NCI-H1048 (cell line): ENCODE measurements around the gene TBC1D4.

Source experiments
- DNase-seq: peaks from one replicate; lab custom pipeline; 2025; lab: John Stamatoyannopoulos, UW

Gene TBC1D4

DNA sequence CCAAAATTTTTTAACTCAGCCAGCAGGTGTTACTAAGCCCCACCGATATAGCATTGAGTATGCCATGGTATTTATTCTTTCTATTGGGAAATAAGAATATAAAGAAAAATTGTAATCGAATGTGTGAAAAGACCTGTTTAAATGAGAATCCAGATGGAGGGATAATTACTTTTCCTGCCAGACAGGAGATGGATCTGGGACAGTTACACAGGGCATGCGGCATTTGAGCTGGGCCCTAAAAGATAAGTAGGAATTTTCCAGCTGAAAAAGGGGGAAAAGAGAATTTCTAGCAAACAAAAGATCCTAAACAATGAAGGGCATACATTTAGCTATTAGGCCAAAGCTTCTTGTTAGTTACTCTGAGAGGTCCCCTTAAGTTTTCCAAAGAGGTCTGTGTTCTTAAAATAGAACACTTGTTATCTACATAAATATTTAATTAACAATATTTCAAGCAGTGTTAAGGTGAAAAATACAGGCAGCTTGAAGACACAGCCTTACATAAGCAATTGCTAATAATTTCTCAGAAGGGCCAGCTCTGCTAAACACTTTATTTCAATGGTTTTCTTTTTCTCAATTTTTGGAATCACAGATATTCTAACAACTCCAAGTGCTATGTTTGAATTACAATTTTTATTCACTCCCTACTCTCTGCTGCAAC lies 63.7 kb downstream of the TBC1D4 start:
- DNase-seq = no peak

DNA sequence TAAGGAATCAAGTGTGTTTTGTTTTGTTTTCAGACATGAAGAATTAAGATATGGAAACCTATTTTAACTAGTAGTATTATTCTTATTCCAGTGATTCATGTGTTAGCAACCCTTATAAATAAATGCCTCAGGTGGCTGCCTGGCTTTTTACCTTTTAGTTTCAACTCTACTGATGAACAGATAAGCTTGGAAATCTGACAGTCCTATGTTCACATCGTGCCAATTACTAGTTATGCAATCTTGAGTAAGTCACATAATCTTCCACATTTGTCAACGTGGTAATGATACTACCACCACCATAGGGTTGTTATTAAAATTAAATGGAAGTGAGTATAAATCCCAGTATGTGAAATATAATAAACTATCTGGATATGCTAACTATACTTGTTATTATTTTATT lies 64.3 kb downstream of the TBC1D4 start:
- no peak for DNase-seq

DNA sequence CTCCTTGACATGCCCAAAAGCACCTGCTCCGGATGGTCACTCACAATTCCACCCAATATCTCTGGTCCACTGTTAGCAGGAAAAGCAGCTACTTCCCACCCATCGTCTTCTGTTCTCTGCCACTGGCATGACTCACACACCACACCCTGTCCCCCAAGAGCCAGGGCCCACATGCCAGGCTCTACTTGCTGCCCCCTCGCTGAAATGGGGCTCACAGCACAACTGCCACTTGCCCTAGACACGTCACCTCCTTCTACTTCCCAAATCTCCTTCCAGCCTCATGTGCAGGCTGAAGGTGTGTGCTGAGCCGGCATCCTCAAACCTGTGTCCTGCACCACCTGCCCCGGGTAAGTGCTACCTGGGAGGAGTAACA lies 65.0 kb downstream of the TBC1D4 start:
- no peak for DNase-seq

DNA sequence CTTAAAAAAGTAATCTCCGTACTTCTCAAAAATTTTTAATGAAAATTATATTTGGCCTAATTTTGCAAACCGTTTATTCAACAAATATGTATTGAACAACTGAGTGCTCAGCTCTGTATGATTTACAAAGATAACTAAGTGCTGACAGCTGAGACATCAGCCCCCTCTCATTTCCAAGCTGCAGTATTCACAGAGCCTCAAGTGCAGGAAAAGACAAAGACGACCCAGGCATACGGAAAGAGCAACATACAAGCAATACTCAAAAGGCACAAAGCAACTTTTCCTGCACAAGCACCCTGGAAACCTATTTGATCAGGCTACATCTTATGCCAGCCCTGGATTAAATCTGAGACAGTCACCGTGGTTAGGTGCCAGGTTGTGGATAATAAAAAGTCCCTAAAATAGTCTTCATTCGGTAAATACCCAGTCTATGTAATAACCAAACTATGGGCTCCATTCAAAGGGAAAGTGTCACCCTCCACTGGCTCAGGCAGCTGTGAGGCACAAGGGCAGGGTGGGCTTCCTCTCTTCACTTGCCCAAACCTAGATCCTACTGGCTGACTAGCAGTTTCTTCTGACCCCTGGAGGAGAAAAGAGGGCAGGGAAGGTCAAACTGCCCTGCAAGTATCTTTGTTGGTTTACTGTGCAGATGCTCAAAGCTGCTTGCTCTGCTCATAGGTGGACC lies 65.5 kb downstream of the TBC1D4 start:
- DNase-seq = no peak

DNA sequence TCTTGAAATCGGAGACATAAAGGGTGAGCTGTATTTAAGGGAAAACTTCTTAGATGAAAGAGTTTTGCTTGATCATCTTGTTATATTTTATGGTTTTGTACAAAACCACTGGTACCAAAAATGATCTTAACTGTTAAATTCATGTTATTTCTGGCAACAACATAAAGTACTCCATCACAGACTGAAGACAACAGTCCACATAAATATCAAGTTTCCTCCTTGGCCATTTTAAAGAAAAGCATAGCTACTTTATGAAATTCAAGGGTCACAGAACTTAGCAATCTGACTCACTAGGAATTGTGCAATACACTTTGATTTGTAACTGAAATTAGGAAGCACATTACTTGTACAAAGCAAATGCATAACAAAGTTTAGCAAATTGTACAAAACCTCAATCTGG lies 66.3 kb downstream of the TBC1D4 start:
- DNase-seq = no peak

DNA sequence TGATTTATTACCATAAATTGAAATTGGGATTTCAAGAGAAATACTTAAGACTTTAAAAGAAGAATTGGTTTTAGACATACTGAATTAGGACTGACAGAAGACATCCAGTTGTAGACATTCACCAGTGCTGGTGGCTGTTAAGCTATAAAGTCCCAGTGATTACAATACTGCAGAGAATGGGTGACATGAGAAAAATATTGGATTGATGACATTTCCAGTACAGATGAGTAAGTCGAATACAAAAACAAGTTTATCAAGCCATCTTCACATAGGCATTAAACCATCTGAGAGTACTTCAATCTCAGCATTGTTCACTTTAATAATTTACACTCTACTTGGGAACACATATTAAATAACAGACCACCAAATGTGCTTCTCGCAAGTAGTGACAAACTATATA lies 66.8 kb downstream of the TBC1D4 start:
- DNase-seq = no peak

DNA sequence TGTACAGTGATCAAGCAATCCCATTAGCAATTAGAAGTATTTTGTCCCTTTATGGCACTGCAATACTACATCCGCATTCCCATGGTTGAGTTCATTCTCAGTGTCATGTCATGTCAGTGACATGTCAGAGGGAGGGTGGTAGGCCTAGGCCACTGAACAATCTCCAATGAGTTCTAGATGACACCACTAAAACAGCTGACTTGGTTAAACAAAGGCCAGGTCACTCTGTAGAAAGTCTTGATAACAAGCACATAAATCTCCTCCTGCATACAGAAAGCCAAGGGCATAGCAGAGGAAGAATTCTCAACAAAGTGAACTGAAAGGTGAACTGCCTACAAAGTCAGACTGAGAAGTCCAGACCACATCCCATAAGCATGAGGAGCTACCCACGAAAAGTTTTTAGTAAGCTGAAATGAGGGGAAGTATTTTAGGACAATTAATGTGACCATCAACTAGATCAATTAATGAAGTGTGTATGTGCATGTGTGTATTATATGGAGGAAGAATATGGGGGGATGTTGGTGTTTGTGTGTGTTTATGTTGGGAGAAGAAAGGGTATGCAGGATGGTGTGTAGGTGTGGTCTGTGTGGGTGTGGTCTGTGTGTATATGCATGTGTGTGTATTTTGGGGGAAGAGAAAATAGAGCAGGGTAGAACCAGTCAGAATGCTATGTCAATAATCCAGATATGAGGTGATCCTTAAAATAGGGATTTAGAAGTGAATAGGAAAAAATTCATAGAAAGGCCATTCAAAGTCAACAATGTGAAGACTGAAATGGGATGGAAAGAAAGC lies 67.7 kb downstream of the TBC1D4 start:
- no peak for DNase-seq

DNA sequence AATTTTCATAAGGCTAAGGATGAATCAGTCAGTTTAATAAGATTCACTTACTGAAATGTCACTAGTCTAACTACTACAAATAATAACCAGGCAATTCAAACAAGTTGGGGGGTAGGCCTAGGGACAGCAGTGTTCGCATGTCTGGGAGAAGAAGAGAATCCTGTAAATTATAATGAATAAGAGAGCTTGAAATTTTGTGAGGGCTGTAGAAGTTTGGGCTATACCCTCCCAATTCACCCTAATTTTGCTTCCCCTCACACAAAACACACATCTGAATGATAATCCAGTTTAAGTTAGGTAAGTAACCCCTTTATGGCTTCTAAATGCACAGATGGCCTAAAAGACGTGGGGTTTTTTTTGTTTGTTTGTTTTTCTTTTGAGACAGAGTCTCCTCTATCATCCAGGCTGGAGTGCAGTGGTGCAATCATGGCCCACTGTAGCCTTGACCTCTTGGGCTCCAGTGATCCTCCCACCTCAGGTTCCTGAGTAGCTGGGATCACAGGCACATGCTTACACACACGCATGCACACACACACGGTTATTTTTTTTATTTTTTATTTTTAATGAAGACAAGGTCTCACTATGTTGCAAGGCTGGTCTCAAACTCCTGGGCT lies 69.9 kb downstream of the TBC1D4 start:
- no peak for DNase-seq

DNA sequence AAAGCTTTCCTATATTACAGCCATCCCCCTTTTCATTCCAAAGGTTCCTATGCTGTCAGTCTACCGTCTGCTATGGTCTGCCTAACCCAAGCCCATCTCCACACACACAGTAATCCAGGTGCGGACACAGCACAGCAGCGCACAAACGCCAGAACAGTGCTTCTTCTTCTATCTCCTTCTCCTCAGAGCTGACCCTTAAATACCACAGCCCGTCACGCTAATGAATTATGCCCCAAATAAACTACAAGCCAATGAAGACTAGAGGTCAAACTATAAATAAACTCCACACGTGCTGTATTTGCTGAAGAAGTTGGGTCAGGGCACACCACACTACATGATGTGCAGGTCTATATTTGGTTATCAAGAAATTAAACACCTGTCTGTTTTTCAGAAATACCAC lies 71.8 kb downstream of the TBC1D4 start:
- no peak for DNase-seq

DNA sequence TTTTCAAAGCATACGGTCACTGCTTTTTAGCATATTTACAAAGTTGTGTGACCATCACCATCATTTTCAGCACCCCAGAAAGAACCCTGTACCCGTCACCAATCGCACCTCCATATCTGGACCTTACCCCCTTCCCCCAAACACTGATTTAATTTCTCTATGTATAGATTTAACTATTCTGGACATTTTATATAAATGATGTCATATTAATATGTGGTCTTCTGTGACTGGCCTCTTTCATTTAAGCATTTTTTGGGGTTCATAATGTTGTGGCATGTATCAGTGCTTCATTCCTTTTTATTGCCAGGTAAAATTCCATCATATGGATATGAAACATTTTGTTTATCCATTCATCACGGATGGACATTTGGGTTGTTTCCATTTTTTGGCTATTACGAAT lies 74.0 kb downstream of the TBC1D4 start:
- DNase-seq = no peak

DNA sequence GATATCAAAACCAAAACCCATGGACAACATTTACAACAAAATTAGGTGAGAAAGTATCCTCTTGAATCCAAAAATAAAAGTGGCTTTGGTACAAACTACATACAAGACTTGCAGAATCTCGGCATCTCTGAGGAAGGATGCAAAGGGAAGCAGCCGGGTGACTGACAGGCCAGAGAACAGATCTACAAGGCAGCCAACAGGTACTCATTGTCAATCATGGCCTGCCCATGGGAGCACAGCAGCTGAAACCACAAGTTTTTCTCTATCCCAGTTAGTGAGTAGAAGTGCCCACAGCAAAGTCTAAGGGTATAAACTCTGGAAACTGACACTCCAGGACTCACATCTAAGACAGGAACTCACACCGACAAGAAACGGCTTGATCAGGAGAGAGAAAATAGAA lies 74.5 kb downstream of the TBC1D4 start:
- DNase-seq = no peak

DNA sequence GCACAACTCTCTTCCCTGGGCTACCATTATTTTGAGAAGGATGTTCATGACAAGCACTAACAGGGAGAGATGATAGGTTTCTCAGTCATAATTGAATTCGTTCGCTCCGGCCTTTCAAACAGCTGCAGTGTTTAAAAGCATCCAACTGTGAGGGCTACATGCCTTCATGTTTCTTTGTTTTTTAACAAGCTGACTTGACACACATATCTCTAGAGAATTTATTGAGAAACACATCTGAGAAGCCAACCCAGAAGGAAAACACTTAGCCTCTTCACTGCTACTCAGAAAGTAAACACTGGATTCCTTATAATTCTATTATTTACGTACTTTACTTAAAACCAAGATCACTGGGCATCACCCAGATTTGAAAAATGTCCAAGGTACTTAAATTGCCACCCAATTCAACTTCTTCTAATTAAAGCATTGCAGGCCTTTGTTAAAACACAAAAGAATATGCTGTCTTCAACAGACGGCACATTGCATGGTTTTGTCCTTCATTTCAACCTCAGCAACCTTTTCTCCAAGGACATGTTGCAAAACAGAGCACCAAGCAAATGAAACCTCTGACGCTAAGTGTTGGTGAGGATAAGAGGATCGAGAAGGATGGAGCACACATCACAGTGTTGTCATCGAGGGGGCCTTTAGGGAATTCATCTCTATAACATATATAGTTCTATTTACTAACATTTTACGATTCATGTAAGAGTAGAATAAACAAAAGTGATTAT lies 75.8 kb downstream of the TBC1D4 start:
- DNase-seq = no peak

DNA sequence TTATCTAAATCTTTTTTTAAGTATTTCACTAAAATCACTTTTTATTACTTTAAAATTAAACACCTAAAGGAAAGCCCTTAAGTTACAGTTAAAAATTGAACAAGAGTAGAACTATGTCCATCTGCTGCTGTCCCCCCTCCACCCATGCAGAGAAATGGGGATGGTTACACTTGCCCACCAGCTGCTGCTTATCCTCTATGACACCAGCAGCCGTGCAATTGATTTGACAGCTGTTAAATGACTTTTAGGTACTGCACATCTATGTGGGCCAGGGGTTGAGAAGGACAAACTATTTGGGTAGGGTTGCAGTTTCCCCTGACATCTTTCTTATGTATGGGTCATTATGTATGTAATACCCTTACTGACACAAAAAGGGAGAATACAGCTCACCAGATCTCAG lies 77.2 kb downstream of the TBC1D4 start:
- no peak for DNase-seq

DNA sequence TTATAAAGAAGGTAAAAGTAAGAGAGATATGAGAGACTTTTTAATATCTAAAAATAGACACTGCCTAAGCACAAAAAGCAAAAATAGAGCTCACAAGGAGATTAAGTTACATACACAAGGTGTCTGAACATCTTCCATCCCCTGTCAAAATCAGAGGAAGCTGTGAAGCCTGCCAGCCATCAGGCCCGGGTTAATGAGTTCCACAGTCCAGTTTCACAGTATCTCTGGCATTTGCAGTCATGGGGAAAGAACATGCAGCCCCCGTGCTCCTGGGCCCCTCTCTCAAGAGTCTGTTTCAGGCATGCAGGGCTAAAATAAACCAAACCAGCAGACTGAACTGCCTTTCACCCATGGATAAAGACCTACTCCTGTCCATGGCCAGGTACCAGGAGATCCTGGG lies 79.2 kb downstream of the TBC1D4 start:
- no peak for DNase-seq

DNA sequence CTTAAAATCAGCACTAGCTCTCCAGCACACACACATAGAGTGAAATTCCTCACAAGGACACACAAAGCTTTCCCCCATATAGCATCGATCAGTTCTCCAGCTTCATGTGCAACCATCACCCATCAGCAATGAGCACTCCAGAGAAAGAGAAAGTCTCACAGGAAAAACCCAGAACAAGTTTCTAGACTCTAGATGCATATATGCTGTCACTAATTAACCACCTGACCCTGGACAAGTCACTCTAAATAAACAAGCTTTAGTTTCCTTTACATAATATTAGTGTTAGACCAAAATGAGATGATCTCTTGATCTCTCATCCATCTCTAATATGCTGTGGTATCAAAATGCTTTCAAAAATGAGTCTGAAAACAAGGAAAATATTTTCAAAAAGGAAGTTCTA lies 81.2 kb downstream of the TBC1D4 start:
- no peak for DNase-seq

DNA sequence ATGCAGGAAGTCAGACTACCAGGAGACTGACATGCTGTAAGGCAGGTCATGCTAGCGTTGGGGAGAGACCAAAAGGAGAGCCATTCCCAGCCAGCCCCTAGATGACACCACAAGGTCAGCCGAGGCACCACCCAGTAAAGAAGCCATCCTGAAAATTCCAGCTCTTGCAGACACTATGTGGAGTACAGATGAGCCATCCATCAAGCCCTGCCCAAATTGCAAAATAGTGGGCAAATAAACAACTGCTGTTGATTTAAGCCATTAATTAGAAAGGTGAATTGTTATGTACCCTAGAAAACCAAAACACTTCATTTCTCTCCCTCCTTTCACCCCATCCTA lies 82.1 kb downstream of the TBC1D4 start:
- no peak for DNase-seq

DNA sequence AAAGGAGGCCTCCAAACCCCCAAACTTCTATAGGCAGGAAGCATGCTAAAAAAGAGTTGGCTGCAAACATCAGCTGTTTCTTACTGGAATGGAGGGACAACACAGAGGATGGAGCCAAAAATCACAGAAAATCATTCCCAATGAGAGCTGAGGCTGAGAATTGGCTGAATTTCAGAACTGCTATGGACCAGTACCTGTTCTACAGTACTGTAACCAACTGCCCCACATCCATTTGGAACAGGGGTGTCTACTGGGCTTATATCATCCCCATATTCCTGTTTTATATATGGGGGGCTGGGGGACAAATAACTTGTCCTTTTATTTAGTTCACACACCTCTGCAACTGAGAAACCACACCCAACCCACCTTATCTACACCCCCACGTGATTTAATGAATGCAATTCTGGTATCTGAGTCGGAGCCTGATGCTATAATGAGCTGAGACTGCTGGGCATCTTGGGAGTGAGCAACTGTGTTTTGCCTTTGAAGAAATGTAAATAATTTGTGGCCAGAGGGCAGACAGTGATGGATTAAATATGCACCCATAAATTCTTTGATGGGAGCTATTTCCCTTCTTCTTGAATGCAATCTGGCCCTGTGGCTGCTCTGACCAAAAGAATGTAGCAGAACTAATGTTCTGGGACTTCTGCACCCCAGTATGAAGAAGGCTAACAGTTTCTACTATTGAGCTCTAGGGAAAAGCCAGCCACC lies 82.6 kb downstream of the TBC1D4 start:
- DNase-seq = no peak

DNA sequence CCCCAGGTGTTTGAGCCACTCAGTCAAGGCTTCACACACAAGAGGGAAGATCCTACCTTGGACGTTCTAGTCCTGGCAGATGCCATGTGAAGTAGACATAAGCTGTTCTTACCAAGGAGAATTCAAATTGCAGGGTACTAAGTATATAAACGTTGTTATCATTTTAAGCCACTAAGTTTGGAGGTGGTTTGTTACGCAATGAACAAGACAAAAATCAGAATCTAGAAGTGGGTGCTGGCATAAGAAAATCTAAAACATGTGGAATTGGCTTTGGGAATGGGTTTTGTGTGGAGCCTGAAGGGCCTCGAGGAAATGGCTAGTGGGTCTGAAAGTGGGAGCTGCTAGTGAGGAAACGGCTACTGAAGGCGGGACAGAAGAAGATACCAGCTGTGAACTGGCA lies 83.9 kb downstream of the TBC1D4 start:
- no peak for DNase-seq

DNA sequence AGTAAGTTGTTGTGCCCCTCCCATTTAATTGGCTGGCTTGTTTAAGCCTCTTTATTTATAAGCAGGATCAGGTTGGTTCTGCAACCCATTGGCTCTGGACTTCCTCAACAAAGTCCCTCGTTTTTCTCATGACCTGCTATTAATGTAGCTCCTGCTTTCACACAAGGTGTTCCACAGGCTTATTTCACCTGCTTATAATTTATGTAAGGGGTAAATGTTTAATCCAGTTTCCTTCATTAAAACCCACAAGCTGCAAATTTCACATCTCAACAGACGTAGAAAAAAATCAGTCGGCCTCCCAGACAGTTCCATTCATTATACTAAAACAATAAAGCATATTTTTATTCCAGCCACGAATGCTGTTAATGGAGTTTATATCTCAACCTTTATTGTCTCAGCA lies 86.1 kb downstream of the TBC1D4 start:
- no peak for DNase-seq

DNA sequence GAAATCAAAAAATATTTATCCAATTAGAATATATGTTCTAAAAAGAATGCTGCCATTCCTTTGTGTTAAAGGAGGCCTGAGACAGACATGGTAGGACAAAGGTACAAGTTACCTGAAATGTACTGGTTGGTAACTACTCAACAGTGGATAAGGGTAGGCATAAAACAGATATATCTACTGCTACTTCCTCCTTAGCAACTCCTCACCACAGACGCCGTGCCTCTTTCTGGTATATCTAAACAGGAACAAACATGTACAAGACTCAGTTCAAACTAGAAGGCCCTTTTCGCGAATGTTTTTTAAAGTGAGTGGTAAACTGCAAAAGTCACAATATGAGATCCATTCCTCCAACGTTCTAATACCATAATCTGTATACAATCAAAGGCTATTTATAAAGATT lies 86.9 kb downstream of the TBC1D4 start:
- DNase-seq = no peak

DNA sequence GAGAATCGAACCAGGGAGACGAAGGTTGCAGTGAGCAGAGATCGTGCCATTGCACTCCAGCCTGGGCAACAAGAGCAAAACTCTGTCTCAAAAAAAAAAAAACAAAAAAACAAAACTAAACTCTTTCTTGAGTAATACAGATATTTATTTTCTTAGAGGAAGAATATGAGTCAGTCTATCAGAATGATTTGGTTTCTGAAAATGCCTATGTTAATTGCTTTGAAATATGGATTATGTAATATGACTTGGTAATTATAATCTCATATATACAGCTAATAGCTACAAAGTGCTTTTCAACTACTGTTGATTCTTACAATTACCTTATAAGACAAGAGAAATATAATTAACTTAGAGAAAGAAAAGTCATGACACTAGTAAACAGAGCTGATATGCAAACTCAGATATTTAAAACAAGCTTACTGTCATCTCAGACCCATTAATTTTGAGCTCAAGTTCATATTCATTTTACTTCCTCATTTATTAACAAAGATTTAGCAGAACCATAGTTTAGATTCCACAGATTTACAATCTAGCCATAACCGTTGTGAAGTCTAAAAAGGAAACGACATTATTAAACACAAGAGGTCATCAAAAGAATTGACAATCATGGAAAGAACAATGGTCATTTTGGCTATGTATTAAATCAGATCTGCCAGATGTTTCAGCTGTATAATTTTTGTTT lies 88.0 kb downstream of the TBC1D4 start:
- DNase-seq = no peak
